Activated T-helper 17 cell treated with anti-CD3 and anti-CD28 coated beads, Interleukin-2, amount 50 U/mL, for 72 hours (primary cell): ENCODE results near the gene TSHZ2. TPM values are rescaled to one million over a fixed set of nuclear protein-coding genes. Genes with fewer than 3 reads are reported as not detected.
"Not testable (repeated sequence)": the region's sequence is repeated elsewhere in the genome, so short reads cannot be mapped to it uniquely, and the experiment has no call there.

Experiments
- ATAC-seq: fragments of 150-1000 bp; cut with Tn5 transposase; replicated peaks from 2 replicates; pipeline ENCODE4 v1.10.0; 2021; ENCODE audit warnings: mild to moderate bottlenecking, moderate library complexity
- H3K27ac Mint-ChIP-seq: one replicate; pipeline ENCODE4 v1.8.0; 2022; ENCODE audit warnings: mixed read lengths
- H3K27me3 Mint-ChIP-seq: one replicate; pipeline ENCODE4 v1.8.0; 2022; ENCODE audit warnings: mixed read lengths
- H3K36me3 Mint-ChIP-seq: one replicate; pipeline ENCODE4 v1.8.0; 2022; ENCODE audit warnings: low read depth, mild to moderate bottlenecking, mixed read lengths
- H3K4me1 Mint-ChIP-seq: one replicate; pipeline ENCODE4 v1.8.0; 2022; ENCODE audit warnings: mixed read lengths
- H3K4me3 Mint-ChIP-seq: one replicate; pipeline ENCODE4 v1.8.0; 2022; ENCODE audit warnings: mild to moderate bottlenecking, mixed read lengths
- H3K9me3 Mint-ChIP-seq: one replicate; pipeline ENCODE4 v1.8.0; 2022; ENCODE audit warnings: mixed read lengths
- total RNA-seq, 2 donors: library from RNA; stranded (reverse); gene quantifications; one replicate each; pipeline ENCODE4 v1.2.3, GENCODE V29; 2022

The TSHZ2 gene
- total RNA-seq, 2 donors from 2014 or later = 29.8 to 58.2 TPM

DNA sequence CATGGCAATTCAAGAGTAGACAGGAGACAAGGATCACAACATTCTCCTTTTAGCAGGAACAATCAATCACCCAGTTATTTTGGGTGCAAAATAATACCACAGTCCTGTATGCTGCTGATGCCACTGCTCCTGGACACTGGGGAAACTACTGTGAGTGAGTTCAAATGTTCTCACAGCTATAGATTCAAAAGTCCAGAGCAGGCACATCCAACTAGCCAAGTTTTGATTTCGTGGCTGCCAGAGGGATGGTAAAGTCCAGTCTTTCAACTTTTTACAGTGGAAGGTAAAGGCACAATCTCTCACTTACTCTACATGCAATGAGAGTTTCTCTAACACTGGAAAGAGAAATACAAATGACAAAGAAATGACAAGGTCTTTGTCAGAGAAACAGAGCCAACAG, 26.9 kb upstream of the TSHZ2 start:
- Mint-ChIP-seq H3K36me3 (no peaks in the 10 kb centered on the region), H3K4me1 (no peaks in the 10 kb centered on the region), H3K9me3 (no peaks in the 10 kb centered on the region), H3K4me3 (no peak overlapping the region), H3K27ac (no peak overlapping the region), H3K27me3 (no peaks in the 10 kb centered on the region)
- ATAC-seq = no peak

DNA sequence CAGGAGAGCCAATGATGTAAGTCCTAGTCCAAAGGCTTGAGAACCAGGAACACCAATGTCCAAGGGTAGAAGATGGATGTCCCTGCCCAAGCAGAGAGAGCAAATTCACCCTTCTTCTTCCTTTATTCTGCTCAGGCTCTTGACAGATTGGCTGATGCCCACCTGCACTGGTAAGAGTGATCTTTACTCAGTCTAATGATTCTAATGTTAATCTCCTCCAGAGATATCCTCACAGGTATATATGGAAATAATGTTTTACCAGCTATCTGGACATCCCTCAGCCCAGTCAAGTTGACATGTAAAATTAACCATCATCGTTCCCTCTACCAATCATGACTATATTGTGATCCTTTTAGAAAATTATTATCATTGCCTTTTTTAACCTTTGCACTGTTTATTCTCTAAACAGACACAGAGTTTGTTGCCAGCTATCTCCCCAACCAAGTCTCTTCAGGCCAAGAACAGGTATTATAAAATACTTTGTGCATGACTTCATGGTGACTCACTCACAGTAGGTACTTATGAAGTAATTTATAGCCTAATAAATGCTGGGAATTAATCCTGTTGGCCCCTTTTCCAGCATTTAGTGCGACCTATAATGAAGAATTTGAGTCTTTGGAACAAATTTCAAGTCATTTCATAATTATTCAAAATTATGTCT, 26.2 kb upstream of the TSHZ2 start:
- Mint-ChIP-seq H3K4me3 (no peak overlapping the region), H3K27ac (no peak overlapping the region), H3K4me1 (no peaks in the 10 kb centered on the region), H3K27me3 (no peaks in the 10 kb centered on the region), H3K9me3 (no peaks in the 10 kb centered on the region), H3K36me3 (no peaks in the 10 kb centered on the region)
- ATAC-seq = no peak

- Mint-ChIP-seq H3K4me3 (no peak overlapping the region), H3K9me3 (no peaks in the 10 kb centered on the region), H3K27ac (no peak overlapping the region), H3K27me3 (peaks cover 3% of the 10 kb centered on the region), H3K36me3 (no peaks in the 10 kb centered on the region), H3K4me1 (no peaks in the 10 kb centered on the region)
- no peak for ATAC-seq
Measured at GRCh38 chr20:52948491-52948890, 23.7 kb upstream of the TSHZ2 start.

GRCh38 chr20:52953020-52953419, 19.1 kb upstream of the TSHZ2 start:
- H3K36me3 Mint-ChIP-seq = no peaks in the 10 kb centered on the region
- H3K4me1 Mint-ChIP-seq = no peaks in the 10 kb centered on the region
- peaks cover 3% of the 10 kb centered on the region for H3K27me3 Mint-ChIP-seq
- H3K4me3 Mint-ChIP-seq = no peak overlapping the region
- H3K9me3 Mint-ChIP-seq = no peaks in the 10 kb centered on the region
- H3K27ac Mint-ChIP-seq = no peak overlapping the region
- ATAC-seq = no peak

GRCh38 chr20:52954849-52955248, 17.3 kb upstream of the TSHZ2 start:
- no peak overlapping the region for H3K27ac Mint-ChIP-seq
- H3K27me3 Mint-ChIP-seq = peaks cover 3% of the 10 kb centered on the region

DNA sequence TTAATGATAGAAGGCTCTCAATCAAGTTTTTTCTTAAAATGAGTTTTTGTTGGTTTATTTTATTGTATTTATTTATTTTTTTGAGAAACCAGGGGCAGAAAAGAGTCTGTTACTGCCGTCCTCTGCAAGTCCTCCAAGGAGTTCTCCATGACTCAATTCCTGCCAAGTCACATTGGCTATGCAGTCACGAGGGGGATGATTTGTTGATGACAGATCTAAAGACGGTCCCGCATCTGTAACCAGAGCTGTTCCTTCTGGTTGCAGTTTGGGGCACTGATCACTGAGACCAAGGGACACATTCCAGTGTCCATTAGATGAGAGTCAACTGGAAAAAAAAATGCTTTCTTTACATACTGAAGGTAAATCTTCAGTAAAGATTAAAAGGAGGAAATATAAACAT, 13.9 kb upstream of the TSHZ2 start:
- Mint-ChIP-seq H3K4me3 (no peak overlapping the region), H3K36me3 (no peaks in the 10 kb centered on the region), H3K9me3 (no peaks in the 10 kb centered on the region), H3K27ac (no peak overlapping the region), H3K27me3 (no peaks in the 10 kb centered on the region), H3K4me1 (no peaks in the 10 kb centered on the region)
- ATAC-seq = no peak

More at GRCh38 chr20:52954849-52955248, 17.3 kb upstream of the TSHZ2 start:
- no peak overlapping the region for H3K4me3 Mint-ChIP-seq
- H3K9me3 Mint-ChIP-seq = no peaks in the 10 kb centered on the region
- H3K36me3 Mint-ChIP-seq = no peaks in the 10 kb centered on the region
- no peaks in the 10 kb centered on the region for H3K4me1 Mint-ChIP-seq
- no peak for ATAC-seq

DNA sequence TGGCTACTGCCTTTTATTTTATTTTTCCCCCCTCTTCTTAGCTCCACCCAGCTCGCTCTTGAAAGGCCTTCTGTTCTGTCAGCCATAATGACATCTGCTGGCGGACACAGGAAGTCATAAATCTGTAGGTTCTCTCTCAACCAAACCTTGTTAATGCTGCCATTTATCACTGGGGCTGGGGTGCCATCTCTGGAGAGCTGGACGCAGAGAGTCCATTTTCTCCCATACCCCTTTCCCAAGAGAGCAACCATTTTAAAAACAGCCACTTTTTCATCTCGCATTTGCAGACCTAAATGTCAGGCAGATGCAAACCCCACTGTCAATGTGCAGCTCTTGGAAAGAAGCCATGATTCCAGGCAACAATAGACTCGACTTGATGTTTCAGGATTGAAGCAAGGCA, 13.0 kb upstream of the TSHZ2 start:
- H3K27me3 Mint-ChIP-seq = peaks cover 5% of the 10 kb centered on the region
- H3K27ac Mint-ChIP-seq = no peak overlapping the region
- no peak for ATAC-seq
- H3K4me3 Mint-ChIP-seq = no peak overlapping the region
- H3K9me3 Mint-ChIP-seq = no peaks in the 10 kb centered on the region
- no peaks in the 10 kb centered on the region for H3K36me3 Mint-ChIP-seq
- H3K4me1 Mint-ChIP-seq = no peaks in the 10 kb centered on the region

- Mint-ChIP-seq H3K4me1 (no peaks in the 10 kb centered on the region), H3K9me3 (no peaks in the 10 kb centered on the region), H3K4me3 (no peak overlapping the region), H3K27me3 (peaks cover 5% of the 10 kb centered on the region), H3K36me3 (no peaks in the 10 kb centered on the region), H3K27ac (no peak overlapping the region)
- no peak for ATAC-seq
Measured at GRCh38 chr20:52962183-52962582, 10.0 kb upstream of the TSHZ2 start.

DNA sequence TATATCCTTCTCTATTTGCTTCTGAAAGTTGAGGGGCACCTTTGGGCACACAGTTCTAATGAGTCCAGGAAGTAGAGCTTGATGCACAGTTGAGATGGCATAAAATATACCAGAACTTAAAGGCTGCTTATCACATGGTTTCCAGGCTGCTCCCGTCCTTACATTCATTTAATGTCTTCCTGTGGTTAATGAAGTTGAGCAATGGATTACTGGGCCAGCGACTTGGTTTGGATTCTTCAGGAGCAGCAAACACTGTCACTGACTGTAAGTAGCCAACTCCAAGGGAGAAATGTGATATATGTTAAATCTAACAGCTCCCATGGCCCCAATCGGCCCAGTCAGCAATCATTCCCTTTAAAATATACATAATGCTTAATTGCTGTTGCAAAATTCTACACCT, 9.0 kb upstream of the TSHZ2 start:
- no peak overlapping the region for H3K27ac Mint-ChIP-seq
- H3K4me1 Mint-ChIP-seq = no peaks in the 10 kb centered on the region
- no peak for ATAC-seq
- H3K27me3 Mint-ChIP-seq = peaks cover 5% of the 10 kb centered on the region
- no peaks in the 10 kb centered on the region for H3K36me3 Mint-ChIP-seq
- H3K4me3 Mint-ChIP-seq = no peak overlapping the region
- H3K9me3 Mint-ChIP-seq = no peaks in the 10 kb centered on the region

GRCh38 chr20:52964131-52964530, 8.0 kb upstream of the TSHZ2 start:
- peaks cover 5% of the 10 kb centered on the region for H3K27me3 Mint-ChIP-seq
- H3K27ac Mint-ChIP-seq = no peak overlapping the region
- no peaks in the 10 kb centered on the region for H3K36me3 Mint-ChIP-seq
- no peaks in the 10 kb centered on the region for H3K9me3 Mint-ChIP-seq
- ATAC-seq = no peak
- H3K4me1 Mint-ChIP-seq = no peaks in the 10 kb centered on the region
- H3K4me3 Mint-ChIP-seq = no peak overlapping the region

DNA sequence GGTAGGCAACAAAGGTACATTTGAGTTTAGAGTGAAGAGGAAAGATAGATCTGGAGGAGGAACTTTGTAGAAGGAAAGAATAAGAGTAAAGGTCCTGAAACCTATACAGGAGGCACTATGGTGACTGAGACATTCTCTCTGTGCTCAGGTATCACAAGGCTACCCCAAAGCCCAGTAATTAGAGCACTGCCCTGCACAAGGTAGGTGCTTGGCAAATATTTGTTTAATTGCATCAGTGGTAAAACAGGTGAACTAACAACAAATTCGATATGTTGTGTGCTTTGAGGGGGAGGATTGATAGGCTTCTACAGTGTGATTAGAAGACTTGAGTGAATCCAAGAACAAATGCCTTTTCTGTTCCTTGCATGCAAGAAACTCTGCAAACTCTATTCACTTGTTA, 6.8 kb upstream of the TSHZ2 start:
- peaks cover 5% of the 10 kb centered on the region for H3K27me3 Mint-ChIP-seq
- H3K36me3 Mint-ChIP-seq = no peaks in the 10 kb centered on the region
- H3K4me1 Mint-ChIP-seq = no peaks in the 10 kb centered on the region
- no peaks in the 10 kb centered on the region for H3K9me3 Mint-ChIP-seq
- ATAC-seq = no peak
- no peak overlapping the region for H3K4me3 Mint-ChIP-seq
- no peak overlapping the region for H3K27ac Mint-ChIP-seq

DNA sequence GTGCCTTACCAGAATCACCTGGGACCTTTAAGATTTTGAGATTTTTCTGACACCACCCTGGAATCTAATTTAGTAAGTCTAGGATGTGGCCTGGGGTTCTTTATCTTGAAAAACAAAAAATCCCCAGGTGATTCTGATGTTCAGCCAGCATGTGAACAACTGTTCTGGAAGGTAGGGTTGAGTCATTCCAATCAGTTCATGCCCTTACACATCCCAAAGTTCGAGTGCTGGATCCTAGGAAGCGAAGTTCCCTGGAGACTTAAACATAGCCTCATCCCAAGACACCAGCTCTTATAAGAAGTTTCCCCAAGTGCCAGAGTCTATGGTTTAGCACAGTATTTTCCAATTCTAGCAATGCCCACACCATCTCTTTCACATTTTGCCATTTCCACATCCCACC, 6.3 kb upstream of the TSHZ2 start:
- Mint-ChIP-seq H3K9me3 (no peaks in the 10 kb centered on the region), H3K4me1 (no peaks in the 10 kb centered on the region), H3K36me3 (no peaks in the 10 kb centered on the region), H3K27ac (no peak overlapping the region), H3K4me3 (no peak overlapping the region), H3K27me3 (peaks cover 5% of the 10 kb centered on the region)
- no peak for ATAC-seq

DNA sequence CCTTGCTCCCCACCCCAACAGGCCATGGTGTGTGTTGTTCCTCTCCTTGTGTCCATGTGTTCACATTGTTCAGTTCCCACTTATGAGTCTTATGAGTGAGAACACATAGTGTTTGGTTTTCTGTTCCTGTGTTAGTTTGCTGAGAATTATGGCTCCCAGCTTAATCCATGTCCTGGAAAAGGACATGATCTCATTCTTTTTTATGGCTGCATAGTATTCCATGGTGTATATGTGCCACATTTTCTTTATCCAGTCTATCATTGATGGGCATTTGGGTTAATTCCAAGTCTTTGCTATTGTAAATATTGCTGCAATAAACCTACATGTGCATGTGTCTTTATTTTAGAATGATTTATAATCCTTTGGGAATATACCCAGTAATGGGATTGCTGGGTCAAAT, 5.6 kb upstream of the TSHZ2 start:
- not testable (repeated sequence) for H3K4me1 Mint-ChIP-seq, ATAC-seq, H3K4me3 Mint-ChIP-seq, H3K9me3 Mint-ChIP-seq, H3K36me3 Mint-ChIP-seq, H3K27me3 Mint-ChIP-seq, H3K27ac Mint-ChIP-seq

DNA sequence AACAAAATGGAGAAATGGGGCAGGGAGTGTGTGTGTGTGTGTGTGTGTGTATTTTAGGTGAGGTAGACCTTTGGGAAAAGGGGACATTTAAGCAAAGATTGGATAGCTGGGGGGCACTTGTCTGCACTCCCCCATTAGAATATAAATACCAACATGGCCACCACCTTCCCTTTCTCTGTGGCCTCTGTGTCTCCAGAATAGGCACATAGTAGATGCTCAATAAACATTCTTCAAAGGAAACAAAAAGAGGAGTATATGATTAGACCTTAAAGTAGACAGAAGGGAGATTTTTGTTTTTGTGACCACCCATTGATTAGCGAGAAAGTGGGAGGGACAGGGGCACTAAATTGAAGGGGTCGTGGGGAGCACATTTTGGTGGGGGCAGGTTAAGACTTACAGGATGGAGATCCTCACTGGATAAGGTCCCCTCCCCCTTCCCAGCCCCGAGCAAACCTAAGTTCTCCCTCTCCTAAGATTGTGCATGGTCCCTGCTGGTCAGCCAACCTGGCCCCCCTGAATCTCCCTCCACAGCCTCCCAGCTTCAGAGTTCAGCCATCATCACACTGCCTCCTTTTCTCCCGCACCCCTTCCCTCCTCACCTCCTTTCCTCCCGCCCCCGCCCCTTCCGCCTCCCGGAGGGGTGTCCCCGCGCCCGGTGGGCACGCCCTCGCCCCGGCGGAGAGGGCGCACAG, 514 bp upstream of the TSHZ2 start:
- H3K9me3 Mint-ChIP-seq = no peaks in the 10 kb centered on the region
- peaks cover 13% of the 10 kb centered on the region for H3K27me3 Mint-ChIP-seq
- H3K36me3 Mint-ChIP-seq = peaks cover 45% of the 10 kb centered on the region
- ATAC-seq = no peak
- H3K4me3 Mint-ChIP-seq = peak overlapping the region; percentile 87
- peaks cover 12% of the 10 kb centered on the region for H3K4me1 Mint-ChIP-seq
- H3K27ac Mint-ChIP-seq = peak overlapping the region; percentile 97

GRCh38 chr20:52972965-52973819, 1.0 kb downstream of the TSHZ2 start:
- Mint-ChIP-seq H3K36me3 (peaks cover 61% of the 10 kb centered on the region), H3K27ac (peak overlapping the region; percentile 97), H3K27me3 (peaks cover 16% of the 10 kb centered on the region), H3K4me3 (peak overlapping the region; percentile 87), H3K9me3 (no peaks in the 10 kb centered on the region), H3K4me1 (peaks cover 22% of the 10 kb centered on the region)
- peak; percentile 31 for ATAC-seq
